Eye (tissue), 1 donor: ENCODE data around the gene PRKG1.

Source experiments
- DNase-seq: peaks from one replicate; pipeline ENCODE4 v3.0.0-alpha.2; 2015

Gene PRKG1

DNA sequence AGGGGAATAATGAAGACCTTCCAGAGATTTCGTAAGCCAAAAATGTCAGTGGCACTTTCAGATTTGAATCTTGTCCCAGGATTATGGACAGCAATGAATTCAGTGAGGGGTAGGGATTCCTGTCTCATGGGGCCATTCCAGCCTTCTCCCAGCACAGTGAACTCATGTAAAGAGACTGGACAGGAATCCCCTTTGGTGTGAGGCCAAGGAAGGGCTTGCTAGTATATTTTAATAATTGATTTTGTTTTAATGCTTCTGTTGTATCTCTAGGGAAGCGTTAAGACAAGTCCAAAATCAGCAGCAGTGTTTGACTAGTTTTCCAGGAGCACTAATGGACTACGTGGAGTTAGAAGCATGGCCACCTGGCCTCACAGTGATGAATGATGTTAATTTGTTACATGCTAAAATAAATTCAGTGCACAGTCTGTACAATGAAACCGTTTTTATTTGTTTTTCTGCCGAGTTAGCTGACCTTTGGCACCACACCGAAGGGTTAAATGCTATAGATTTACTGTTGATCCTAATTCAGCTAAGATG, 1025.8 kb downstream of the PRKG1 start:
- DNase-seq: peak; percentile 64

DNA sequence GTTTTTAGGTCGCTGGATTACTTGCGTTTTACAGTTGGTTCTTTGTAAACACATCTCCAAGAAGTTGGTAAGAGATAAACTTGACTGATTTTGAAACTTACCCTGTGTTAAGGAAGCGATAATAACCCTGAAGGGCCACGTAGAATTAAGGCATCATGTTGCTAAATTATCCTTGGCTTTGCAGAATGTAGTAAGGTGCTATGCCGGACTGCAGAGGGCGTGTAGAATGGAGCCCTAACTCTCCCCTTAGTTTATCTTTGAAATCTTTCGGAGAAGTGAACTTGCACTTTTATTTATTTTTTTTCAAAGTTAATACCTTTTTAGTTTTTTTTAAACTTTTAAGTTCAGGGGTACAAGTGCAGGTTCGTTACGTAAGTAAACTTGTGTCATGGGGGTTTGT, 1031.0 kb downstream of the PRKG1 start:
- no peak for DNase-seq

DNA sequence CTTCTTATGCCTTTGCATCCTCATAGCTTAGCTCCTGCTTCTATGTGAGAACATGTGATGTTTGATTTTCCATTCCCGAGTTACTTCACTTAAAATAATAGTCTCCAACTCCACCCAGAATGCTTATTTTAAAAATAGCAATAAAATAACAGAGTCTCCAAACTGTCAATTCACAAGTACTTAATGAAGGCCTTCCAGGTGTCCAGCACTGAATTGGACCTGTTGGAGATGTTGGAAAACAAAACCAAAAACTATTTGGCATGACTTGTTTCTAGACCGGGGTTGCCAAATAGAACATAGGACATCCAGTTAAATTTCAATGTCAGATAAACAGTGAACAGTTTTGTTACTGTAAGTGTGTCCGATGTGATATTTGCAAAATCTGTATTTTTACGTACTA, 1031.7 kb downstream of the PRKG1 start:
- no peak for DNase-seq

DNA sequence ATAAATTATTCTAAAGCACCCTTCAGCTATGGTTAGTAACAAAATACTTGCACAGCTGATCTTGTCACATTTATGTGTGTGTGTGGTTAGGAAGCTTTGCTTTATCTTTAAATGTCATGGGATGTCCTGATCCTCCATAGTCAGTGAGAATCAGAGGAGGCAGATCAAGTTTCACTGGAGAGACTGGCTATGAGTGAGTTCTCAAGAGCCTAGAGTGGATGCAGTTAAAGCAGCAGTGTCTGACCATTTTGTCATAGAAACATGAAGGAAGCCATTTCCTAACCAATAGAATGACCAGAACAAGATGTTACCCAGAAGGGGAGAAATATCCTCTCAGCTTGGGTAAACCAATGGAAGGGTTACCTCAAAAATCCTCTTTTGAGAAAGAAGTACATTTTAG, 1032.6 kb downstream of the PRKG1 start:
- DNase-seq: no peak

DNA sequence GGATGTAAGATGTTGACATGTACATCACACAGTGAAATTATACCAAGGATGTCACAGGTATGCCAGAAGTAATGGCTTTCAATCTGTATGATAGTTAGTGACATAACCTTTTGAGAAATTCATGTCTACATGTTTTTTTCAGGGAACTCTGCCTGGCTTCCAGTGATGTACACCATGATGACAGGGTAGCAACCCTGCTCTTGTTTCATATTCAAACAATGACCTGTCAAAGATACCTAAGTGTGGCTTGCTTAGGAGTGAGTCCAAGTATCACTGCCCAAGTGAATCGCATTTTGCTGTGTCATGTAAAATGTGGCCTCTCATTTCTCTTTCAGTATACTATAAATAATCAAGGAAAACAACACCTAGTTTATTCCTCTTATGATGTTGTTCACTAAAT, 1033.9 kb downstream of the PRKG1 start:
- DNase-seq: no peak

DNA sequence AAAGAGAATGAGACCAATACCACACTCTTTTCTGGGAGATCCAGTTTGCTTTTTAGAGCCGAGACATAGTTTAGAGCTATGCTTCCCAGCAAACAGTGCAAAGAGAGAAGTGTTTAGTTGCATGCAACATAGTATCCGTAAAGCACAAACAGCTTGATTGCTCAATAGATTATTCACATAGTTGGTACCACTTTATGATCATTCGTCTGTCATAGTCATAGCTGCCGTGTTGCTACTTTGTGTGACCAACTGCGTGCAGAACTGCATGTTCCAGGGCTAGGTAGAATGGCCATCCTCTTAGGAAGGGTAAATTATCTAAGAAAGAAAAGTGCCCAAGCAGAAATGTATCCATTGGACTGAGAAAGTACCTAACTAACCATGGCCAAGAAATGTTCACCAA, 1036.3 kb downstream of the PRKG1 start:
- DNase-seq: no peak

DNA sequence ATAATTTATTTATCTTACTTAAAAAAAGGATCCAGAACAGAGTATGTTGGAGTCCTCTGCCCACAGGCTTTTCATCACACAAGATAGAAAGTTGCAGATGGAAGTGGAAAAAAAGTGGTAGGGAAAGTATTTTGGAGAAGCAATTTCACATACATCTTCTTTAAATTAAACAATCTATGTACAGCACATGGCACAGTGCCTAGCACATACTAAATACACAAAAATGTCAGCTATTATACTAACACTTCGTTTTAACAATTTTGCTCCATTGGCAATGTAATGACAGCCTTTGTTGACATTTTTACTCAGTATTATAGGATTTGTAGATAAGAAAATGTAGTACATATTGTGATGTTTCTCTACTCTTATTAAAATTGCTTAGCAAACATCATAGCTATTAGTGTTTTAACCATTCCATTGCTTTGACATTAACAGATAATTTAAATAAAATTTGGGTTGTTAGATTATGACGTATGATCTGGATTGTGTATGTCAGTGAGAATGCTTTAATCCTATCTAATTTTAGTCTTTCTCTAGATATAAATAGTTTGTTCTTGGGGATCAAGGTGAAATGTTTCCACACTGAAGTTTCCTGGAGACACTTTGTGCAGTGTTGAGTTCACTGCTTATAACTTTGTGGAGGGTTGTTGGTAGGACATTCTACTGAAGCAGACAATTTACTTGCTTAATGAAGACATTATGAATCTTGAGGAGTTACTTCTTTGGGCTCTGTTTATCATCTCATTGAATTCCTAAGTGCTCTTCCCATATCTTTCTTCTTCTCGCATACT, 1037.0 kb downstream of the PRKG1 start:
- DNase-seq: no peak

DNA sequence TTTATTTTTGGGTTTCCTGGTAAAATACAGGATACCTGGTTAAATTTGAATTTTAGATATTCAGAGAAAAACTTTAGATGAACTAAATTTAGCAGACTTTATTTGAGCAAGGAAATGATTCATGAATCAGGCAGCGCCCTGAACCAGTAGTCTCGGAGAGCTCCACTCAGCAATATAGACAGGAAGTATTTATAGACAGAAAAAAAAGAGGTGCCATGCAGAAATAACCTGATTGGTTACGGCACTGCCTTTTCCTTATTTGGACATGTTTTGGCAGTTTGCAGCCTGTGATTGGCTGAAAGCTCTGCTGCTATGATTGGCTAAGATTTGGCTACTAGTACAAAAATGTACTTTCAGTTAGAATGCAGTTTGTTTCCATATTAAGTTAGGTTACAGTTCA, 1041.5 kb downstream of the PRKG1 start:
- DNase-seq: no peak

DNA sequence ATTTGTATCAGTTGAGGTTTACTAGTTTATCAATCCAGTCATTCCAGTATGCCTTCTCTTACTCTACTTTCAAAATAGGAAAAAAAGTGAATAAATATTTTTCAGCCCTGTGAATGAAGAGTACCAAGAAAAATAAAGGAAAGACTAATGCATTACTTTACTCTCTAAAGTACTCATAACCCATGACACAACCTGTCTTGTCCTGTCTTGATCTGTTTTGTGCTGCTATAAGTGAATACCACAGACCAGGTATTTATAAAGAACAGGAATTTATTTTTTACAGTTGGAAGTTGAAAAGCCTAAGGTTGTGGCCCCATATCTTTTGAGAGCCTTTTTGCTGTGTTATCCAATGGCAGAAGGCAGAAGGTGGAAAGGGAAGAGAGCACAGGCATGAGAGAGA, 1045.2 kb downstream of the PRKG1 start:
- no peak for DNase-seq

DNA sequence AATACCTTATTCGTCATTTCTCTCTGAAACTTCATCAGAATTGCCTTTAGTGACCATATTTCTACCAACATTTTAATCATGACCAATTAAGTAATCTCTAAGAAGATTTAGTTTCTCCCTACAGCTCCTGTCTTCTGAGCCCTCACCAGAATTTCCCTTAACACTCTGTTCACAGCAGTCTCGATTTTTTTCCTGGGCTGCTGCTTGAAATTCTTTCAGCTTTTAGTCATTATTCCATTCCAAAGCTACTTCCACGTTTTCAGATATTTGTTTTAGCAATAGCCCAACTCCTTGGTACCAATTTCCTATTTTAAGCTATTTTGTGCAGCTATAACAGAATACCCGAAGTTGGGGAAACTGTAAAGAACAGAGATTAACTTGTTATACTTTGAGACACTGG, 1047.4 kb downstream of the PRKG1 start:
- no peak for DNase-seq

DNA sequence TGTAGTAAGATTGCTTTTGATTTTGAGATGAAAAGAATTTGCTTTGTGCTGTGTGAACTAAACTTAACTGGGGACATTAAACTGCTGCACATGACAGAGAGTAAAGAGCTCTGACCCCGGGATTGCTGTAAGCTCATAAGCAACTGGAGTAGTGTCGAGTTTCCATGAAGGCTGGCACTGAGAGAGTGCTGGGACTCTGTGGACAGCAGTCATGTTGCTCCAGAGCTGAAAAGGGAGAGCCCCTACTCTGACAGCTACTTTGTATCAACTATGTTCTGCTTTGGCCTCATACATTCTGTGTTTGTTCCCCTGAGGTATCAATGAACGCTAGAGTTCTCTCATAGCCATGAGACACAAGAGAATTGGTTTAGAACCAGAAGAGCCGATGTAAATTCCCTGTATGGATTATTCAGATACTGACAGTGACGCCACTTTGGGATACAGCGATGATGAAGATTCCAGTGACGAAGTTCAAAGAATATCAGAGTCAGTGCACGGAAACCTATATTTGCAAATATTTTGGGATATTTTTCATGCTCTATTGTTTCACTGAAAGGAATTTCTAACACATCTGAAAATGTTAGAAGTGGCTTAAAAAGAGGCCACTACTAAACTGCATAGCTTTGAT, 1053.9 kb downstream of the PRKG1 start:
- DNase-seq: peak; percentile 59

DNA sequence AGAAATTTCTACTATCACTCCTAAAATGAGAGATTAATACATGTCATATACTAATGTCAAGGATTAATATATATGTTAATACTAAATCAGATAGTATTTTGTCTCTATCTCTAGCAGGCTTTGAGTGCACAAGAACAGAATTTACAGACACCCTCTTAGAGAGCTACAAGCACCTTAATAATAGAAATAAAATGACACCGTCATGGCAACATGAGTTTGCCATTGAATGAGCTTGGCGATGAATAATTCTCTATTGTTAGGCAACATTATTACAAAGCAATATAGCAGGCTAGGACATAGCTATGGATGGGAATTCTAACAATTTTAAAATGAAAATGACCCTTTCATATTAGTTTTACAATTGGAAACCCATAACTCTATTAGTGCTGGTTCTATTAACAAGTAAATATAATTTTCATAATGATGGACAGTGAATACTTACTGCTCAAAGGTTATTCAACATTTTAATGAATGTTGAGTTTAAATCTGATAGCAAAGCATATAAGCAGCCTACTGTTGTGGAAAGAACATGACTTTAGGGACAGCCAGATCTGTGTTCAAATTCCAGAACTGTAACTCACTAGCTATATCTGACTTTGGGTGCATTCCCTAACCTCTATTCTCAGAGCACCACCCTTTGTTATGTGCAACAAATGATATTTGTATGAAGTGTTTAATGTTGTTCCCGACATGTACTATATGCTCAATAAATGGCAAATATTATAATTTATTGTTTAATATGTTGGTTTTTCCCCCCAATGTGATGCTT, 1055.3 kb downstream of the PRKG1 start:
- DNase-seq: no peak

DNA sequence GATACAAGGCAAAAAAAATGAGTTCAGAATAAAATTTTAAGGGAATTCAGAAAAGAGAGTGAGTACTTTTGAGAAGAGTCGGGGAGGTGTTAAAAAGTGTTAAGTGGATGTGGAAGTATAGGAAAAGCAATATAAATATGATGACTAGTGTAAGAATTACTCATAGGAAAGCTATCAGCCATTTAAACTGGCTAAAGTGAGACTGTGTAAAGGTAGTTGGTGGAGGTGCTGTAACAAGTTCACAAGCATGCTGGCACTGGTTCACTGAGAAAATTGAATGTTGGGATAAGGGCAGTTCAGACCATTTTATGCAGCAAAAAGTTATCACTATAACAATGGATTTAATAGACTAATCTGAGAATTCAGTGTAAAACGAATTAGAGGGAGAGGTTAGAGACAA, 1060.8 kb downstream of the PRKG1 start:
- DNase-seq: no peak

DNA sequence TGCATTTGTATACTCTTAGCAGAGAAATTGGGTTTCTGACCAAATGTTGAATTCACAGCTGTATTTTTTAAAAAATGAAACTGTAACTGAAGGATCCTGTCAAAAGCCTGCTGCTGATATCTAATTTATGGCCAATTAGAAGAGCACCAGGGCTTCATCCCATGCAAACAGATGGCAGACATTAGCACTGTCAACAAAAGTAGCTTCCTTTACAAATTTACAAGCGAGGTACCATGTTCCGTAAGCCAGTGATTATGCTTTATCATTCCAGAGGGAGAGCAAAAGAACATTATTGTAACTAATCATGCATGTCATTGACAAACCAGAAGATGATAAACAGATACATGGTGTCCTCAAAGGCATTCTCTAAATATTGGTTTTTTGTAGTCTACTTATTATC, 1062.6 kb downstream of the PRKG1 start:
- no peak for DNase-seq

DNA sequence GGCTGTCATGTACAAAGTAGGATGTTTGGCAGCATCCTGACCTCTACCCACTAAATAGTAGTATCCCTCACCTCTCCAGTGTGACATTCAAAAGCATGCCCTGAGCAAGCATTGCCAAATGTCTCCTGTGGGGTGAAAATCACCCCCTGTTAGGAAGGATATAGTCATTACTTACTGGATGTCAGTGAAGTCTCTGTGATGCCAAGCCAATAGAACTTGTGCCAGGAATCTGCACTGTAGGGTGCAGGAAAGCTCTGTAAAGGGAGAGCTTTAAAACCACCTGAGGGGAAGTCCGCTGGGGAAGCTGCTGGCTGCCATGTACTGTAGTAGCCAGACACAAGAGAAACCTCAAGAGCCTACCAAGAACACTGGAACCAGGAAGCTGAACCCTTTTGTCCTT, 1069.1 kb downstream of the PRKG1 start:
- no peak for DNase-seq

DNA sequence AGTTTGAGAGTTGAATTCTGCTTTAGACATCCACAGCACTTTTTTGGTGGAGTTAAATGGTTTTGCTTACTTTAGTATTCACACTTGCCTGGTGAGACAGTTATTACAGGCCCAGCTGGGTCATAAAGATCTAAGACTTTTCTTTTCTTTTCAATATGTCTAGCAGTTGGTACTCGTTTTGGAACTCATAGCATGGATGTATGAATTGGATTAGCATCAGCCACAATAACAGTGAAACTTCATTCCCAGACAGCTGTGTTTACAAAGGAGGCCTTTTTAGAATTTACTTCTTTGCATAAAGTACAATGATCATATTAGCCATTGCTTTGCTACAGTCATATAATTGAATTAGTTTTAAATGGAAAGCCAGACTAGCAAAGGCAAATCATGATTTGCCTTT, 1071.3 kb downstream of the PRKG1 start:
- peak; percentile 11 for DNase-seq

DNA sequence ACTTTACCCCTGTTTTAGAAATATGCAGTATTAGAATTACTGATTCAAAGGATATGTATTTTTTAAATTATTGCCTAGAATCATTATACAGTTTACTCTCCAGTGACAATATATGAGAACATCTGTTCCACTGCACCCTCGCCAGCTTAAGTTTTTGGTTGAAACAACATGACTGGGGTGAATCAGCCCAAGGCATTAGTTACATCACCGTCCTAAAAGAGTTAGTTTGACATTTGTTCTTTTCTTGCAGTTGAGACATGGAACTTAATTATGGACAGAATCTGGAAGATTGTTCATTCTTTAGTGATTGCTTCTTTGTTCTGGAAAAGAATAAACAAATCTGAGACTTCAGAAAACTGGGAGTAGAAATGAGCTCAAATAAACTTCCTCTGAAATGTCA, 1072.5 kb downstream of the PRKG1 start:
- peak; percentile 23 for DNase-seq

DNA sequence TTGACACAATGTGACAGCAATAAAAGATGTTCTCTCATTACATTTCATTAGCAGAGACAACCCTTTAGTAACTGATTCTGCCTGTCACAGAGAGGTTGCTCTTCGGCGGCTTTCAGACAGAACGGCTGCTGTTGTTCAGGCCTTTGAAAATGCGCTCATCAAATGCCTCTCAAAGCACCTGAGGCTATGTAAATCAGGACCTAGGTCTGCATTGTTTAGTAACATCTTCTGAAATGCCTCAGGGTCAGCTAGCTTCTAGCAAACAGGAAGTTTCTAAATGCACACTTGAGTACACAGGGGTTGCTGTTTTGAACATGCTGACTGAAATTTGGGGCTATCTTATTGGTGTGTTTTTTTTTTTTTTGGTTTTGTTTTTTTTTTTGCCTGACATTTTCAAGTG, 1096.5 kb downstream of the PRKG1 start:
- no peak for DNase-seq

DNA sequence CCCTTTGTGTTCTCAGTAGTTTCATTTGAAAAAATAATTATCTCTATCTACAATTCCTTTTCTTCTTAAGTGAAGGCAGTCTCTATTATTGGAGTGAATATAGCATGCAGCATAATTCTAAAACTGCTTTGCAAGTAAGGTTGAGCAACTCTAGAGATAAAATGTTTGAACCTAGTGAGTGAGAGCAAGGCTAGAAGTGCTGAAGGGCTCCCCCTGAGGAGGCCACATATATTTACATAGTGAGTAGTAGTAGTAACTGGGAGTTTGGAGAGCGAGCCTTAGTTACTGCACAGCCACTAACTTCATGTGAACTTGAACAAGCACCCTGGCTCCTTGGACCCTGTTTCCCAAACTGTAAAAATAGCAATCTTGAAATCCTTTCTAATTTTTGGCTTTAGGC, 1098.3 kb downstream of the PRKG1 start:
- no peak for DNase-seq

DNA sequence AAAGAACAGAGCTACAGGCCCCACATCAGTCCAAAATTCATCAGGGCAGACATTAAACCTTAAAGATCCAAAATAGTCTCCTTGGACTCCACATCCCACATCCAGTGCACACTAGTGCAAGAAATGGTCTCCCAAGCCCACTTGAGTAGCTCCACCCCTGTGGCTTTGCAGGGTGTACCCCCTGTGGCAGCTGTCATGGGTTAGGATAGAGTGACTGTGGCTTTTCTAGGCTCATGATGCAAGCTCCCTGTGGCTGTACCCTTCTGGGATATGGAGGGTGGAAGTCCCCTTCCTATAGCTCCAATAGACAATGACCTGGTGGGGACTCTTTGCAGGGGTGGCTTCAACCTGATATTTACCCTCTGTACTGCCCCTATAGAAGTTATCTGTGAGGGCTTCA, 1111.0 kb downstream of the PRKG1 start:
- no peak for DNase-seq

DNA sequence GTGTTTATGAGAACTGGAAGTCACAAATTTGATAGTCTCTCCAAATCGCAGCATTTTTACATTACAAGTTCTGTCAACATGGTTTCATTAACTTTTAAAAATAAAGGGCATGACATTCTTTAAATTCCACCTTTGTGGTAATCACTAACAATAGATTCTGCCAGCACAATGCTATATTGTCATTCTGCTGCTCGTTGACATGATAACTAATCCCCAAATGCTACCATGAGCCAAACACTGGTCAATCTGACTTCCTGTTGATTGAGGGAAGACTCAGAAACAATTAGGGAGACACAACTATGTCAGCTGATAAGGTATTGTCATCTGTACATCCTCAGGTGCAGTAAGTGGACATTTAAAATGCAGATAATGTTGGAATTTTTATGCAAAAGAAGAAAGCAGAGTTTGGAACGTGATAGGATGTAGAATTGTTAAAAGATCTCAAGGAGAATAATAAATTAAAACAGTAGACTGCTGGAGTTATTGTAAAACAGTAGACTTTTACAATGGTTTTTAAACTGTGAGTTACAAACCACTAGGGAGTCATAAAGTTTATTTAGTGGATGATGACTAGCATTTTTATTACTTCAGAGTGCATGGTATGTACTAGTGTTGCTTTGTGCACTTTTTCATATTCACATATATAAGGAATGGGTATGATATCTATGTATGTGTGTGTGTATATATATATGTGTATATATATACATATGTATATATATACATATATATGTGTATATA, 1113.4 kb downstream of the PRKG1 start:
- DNase-seq: no peak

DNA sequence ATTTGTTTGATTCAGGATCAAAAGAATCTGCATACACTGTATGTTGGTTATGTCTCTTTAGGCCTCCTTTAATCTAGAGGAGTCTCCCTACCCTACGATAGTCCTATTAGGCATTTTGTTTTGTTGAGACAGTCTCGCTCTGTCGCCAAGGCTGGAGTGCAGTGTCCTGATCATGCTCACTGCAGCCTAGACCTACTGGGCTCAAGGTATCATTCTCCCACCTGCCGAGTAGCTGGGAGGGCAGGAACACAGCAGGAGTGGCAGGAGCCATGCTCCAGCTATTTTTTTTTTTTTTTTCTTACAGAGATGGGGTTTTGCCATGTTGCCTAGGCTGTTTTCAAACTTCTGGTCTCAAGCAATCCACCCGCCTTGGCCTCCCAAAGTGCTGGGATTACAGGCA, 1116.8 kb downstream of the PRKG1 start:
- DNase-seq: no peak

DNA sequence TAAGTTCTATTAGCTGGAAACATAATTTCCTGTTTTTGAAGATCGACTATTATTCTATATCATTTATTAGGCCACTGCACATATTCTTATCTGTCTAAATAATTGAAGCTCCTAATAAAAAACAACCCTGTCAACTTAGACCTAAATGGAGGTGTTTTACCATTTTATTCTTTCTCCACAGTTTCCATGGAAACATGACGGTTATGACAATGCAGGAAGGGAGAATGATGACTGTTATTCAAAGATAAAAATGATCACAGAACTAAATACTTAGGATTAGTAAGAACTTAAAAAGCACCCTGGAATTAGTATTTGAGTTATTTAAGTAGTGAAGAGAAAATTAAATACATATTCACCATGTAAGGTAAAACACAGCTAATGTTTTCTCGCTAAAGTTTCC, 1119.9 kb downstream of the PRKG1 start:
- DNase-seq: no peak
